ENCODE data around the gene STARD13.

Gene STARD13

DNA sequence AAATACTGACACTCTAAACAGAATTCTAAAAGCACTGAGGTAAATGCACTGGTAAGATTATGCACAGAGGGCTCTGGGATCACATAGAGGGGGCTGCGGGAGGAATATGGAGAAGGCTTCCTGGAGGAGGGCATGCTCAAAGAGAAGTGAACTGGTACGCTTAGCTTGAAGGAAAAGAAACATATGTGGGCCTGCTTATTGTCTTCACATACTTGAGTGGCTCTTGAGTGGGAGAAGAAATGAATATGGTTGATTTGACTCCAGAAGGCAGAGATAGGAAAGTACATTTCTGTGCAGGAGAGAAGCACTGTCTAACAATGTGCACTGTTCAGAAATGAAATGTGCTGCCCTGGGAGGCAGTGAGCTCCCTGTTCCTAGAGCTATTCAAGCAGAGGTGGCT lies 178.2 kb downstream of the STARD13 start:
- no peak for DNase-seq

DNA sequence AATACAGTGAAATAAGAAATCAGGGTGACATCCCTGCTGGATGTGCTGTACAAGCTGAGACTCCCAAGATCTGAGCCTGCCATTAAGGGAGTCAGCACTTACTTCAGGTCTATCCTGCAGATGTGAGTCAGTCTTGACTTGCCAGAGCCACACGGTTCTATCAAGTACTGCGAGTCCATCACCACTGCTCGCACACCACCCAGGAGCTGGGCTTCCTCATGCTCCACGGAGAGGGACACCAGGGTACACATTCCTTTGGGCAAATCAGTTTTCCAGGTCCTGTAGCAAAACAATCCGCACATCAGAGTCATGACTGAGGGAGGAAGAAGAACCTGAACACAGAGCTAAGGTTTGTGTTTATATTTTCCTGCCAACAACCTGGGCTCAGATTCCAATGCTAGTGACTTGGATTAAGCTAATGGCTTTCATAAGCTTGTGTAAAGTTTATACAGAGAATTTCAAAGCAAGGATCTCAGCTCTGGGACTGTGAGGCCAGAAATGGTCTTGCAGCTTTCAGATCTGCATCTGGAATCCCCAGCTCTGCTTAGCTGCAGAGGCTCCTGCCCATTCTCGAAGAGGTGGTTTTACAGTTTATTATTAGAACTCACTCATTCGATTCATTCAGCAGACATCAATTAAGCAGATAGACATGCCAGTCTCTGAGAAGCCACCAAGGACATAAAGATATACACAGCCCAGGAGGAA lies 178.7 kb downstream of the STARD13 start:
- no peak for DNase-seq

DNA sequence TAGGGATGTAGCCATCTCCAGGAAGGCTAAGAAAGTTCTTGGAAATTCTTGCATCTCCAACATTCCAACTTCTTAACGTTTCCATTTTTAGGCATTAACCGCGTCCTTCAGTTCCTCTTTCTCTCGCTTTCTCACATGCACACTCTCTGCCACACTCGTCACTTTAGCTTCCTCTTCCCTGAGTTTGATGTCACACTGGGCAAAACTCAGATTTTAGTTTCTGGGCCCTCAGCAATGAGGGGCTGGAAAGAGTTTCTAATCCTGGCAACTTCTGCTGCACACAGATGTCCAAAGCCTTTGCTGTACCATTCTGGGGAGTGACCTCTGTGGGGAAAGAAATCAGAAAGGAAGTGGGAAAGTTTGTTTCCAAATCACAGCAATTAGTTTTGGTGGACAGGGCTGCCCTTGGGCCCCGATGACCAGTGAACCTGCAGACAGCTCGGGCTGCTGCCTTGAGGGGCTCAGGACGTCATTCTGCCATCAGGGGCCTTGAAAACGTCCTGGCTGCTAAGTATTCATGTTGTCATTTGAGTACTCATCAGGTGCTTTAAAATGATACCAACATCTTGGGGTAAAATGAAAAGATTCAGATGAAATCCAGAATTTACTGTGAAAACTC lies 180.1 kb downstream of the STARD13 start:
- no peak for DNase-seq

DNA sequence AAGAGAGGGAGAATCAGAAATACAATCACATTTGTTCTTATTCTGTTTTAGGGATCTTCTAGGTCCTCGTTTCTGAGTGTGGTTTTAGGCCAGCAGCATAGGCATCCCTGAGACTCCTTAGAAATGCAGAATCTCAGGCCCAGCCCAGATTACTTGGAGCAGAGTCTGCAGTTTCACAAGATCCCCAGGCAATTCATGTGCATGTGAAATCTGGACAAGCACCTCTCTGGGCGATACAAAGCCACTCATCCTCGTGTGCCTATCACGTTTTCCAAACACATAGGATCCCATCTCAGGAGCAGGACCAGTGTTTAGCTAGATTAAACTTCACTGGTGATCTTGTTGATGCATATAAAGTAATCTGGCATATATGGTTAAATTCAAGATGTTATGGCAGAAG lies 182.1 kb downstream of the STARD13 start:
- DNase-seq = no peak

DNA sequence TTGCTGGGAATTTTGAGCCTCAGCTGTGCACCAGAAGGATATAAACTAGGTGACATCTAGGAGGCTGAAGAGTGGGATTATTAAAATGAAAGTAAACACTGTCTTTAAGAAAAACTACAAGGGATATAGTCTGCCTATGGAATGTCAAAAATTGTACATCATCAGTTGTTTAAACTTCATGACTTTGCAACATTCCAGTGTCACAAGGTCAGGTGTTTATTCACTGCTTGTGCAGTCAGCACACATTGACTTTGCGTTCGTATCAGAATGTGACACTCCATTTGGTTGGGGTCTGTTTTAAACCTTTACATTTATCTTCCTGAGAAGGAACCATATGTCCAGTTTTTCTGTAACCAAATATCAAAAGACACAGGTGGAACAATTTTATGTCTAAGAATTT lies 183.7 kb downstream of the STARD13 start:
- DNase-seq = no peak

DNA sequence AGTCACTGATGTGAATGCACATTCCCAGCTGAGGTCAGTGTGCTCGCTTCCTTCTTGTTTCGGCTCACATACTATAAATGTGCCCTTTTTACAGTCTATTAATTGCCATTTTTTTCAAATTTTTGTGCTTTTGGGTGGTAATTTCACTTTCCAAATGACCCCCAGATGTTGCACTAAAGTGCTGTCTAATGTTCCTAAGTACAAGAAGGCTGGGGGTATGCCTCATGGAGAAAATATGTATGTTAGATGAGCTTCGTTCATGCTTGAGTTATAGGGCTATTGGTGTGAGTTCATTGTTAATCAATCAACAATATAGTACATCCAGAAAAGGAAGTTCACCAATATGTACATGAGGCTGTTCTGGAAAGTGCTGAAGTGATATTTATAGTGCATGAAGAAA lies 184.7 kb downstream of the STARD13 start:
- no peak for DNase-seq

DNA sequence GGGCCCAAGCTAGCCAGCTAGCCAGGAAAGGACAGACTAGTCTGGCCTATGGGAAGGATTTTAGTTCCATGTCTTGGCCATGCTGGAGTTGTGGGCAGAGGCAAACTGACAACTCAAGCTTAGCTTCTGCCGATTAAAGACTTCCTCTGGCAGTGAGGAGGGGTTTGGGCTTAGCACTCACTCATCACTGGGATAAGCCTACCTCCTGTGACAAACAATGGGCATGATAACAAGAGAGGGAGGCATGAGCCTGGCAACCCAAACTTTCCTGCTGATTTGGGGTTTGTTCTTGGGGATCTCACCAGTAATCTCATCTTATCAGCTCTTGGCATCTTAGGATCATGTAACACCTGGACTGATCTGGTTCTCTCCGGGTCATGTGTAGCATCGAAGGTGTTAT lies 185.7 kb downstream of the STARD13 start:
- no peak for DNase-seq

DNA sequence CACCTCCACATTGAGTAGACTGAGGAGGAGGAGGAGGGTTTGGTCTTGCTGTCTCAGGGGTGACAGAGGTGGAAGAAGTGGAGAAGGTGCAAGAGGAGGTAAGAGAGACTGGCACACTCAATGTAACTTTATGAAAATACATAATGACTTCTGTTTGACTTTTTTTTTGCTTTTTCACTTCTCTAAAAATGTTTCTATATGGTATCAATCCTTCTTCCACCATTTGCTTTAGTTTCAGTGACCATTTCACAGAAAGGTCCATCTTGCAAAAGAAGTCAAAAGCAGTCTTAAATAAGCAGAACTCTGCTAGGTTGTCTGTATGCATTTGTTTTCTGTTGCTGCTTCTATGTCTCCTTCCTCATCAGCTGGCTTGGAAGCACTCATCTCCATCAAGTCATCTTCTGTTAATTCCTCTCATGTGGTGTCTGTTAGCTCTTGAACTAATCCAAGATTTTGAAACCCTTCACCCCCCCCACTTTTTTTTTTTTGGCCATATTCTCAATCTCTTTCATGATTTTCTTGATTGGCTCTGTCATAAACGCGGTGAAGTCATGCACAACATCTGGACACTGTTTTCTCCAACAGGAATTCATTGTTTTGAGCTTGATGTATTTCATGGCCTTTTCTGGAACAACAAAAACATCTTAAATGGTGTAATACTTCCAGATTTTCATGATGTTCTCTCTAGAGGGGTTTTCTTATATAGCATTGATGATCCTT lies 188.5 kb downstream of the STARD13 start:
- DNase-seq = no peak

DNA sequence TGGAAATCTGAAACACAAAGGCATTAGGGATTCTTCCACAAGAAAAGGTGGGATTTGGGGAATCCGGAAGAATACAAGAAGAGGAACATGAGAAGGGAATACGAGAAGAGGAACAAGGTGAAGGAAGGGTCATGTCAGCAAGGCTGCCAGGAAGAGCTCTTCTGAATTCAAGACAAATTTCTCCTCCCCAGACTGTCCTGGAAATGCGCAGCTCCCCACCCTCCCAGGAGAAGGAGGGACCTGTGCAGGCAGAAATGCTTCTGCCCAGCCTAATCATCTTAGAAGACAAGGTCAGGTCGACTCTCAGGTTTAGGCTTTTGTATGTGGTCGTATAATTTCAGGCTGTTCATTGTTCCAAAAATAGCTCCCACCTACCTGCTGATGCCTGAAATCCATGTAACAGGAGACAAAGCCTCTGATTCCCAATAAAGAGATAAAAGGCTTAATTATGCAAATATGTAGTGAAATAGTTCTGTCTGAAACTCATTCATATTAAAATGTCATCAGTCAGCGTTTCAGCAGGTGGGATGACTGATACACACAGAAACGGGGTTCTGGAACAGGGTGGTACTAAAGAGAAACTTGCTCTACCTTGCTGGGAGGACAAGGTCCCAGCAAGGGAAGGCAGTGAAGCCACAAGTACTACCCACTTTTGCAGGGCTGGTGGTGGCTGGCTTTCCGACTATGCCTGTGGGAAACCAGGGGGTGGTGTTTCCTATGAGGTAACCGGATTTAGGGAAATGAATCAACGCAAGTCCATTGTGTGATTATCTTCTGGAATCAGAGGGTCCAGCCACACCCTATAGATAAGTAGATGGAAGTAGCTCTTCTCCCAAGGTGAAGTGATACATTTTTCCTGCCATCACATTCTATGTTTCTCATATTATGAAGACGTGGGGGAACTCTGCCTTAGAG lies 193.2 kb downstream of the STARD13 start:
- no peak for DNase-seq

DNA sequence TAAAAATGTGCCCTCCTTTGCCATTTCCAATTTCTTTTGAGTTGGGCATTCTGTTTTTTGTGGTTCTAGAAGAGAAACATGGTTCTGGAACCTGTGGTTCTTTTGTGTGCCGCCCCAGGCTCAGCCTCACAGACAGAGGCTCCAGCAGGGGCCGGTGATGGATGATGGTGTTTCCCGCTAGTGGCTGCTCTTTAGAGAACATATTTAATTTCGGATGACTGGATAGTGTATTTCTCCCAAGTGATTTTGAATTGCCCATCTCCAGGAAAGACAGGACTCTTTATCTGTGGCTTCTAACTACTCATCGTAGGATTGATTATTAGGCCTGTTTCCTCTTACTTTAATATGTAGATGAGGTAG lies 194.2 kb downstream of the STARD13 start:
- no peak for DNase-seq

DNA sequence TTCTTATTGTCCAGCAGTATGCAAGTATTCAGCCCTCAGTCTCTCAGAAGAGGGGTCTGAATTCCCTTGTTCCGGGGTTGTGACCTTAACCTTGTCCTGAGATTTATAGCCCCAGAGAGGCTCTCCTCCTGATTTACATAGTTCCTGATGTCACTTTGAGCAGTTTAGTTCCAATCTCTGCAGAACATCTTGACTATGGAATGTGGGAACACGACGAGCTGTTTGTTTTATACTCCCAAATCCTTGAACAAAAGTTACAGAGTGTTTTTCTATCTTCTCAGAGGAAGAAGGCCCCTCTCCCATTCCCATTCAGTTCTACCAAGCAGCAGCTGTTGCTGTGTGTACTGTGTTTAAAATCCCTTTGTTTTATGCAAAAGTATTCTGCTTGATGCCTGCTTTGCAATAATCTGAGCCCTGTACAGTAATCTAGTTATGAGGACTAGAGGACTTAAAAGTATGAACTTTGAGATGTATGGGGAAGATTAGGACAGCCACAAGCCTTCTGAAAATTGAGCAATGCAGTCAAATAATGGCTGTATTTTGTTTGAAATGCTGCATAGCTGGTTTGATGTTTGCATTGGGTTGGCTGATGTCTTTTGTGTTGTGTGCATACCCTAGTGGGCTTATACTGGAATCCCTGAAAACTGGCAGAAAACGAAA lies 194.7 kb downstream of the STARD13 start:
- DNase-seq = no peak

DNA sequence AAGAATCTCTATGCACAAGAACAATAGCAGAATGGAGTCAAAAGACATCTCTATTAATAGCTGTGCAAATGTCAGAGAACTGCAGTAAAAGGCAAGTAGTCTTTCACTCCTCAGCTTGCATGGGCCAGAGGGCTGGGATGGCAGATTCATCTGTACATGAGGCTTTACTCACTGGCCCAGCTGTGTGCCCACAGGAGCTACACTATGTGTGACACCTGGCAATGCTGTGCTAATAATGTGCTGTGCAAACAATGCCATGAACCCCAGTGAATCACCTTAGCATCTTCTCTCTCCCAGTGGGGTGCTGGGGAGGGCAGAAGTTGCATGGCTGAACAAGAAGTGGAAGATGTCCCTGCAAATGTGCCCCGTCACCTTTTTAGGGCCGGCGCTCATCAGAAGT lies 196.2 kb downstream of the STARD13 start:
- DNase-seq = no peak

DNA sequence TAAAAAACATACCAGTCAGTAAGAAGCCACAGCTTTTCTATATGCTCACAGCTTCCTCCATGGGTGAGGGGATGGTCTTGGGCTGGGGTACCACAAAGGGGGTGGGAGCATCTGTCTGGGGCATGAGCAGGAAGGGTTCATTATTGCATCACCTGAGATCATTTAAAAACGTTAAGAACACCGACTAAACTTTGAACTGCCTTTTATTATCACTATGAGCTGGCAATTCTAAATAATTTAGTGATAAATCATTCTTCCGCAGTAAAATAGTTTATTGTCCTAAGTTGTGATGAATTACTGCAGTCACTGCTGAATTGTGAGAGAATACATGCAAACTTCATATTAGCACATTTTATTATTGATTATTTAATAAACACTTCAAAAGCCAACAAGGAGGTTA lies 197.8 kb downstream of the STARD13 start:
- DNase-seq = no peak

DNA sequence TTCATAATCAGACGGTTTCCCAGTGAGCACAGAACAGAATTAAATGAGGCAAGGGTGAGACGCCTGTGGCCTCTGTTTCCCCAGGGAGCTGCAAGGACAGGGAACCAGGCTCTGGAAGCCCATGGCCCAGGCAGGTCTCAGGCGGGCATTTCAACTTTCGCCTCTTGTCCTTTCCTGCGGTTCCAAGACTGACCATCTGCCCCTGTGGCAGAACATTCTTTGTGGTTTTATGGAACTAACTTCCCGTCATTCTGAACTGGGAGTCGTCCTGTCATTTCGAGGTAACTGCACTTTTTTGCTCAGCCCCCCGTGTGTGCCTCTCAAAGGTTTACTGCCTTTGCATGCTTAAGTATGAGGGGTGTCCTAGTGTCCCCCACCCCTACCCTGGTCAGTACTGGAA lies 198.5 kb downstream of the STARD13 start:
- no peak for DNase-seq

DNA sequence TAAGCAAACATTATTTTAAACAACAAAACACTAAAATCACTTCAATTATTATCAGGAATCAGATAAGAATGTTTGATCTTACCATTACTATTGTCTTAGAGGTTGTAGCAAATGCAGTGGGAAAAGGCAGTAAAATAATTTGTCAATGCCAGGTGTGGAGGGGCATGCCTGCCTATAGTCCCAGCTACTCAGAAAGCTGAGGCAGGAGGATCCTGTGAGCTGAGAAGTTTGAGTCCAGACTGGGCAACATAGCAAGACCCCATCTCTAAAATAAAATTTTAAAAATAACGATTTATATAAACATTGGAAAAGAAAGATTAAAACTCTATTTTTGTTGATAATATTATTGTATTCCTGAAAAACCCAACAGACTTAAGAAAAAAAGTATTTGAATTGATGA lies 202.5 kb downstream of the STARD13 start:
- DNase-seq = no peak

DNA sequence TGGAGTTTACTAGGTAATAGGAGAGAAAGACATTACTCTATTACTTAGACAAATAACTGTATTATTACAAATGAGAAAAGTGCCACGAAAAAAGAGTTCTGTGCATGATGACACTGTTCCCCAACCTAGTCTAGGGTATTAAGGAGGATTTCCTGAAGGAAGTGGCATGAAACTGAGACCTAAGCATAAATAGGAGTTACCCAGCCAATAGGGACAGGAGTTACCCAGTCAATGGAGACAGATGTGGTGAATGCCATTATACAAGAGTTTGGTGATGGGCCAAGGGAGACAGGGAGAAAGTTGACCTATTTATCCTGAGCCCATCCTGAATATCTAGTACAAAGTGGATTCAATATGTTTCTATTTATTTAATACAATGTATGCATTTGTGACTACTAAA lies 203.9 kb downstream of the STARD13 start:
- DNase-seq = no peak

DNA sequence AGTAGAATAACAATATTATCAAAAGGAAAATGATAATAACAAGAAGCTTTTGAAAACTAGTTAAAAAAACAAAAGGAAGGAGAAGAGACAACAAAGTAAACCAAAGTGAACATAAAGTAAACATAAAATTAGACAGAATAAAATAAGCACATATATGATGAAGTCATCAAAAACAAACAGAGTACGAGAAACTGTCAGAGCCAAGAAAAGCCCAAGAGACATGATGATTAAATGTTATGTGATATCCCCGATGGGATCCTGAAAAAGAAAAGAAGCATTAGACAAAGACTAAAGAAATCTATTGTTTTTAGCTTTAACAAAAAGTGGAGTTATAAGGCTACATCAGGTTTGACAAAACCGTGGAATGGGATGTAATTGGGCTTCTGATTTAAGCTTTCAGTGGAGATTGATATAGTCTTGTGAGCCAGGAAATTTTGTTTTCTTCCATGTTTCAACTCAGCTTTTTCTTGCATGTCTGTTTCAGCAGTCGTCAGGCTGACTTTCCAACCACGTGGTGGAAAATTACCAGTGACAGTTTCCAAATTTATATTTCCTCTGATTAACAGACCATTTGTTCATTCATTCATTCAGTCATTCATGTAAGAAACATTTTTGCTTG lies 204.5 kb downstream of the STARD13 start:
- DNase-seq = no peak

DNA sequence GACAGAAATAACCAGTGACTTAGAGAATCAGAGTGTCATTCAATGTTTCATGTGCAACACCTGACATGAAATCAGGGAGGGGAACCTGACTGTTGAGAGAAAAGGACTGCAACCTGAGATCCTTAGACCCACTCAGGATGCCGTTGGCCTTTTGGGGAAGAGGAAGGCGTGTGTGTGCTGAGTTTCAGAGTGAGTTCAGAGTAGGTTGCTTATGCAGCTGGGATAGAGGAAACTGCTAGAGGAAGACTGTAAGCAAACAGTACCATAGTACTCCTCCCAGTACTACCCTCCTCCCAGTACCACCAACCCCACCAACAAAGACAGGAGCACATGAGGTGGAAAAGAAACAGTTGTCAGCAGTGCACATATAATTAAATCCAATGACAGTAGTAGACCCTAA lies 205.6 kb downstream of the STARD13 start:
- no peak for DNase-seq

DNA sequence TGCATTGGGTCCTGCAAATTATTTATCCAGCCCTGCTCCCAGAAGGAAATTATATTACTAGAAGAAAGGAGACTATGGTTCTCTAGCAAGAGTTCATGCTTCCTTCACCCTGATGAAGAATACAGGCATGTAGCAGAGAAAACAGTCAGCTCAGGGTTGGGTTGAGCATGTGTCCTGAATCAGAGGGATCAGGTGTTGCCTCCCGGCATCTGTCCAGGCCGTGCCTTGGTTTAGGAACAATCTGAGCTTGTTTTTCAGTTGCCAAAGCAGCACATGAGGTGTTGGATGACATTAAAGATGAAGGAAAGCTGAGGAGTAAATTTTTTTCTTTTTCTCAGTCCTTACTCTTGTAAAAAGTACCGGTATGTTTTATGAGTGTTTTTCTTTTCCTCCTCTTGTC lies 207.3 kb downstream of the STARD13 start:
- no peak for DNase-seq

DNA sequence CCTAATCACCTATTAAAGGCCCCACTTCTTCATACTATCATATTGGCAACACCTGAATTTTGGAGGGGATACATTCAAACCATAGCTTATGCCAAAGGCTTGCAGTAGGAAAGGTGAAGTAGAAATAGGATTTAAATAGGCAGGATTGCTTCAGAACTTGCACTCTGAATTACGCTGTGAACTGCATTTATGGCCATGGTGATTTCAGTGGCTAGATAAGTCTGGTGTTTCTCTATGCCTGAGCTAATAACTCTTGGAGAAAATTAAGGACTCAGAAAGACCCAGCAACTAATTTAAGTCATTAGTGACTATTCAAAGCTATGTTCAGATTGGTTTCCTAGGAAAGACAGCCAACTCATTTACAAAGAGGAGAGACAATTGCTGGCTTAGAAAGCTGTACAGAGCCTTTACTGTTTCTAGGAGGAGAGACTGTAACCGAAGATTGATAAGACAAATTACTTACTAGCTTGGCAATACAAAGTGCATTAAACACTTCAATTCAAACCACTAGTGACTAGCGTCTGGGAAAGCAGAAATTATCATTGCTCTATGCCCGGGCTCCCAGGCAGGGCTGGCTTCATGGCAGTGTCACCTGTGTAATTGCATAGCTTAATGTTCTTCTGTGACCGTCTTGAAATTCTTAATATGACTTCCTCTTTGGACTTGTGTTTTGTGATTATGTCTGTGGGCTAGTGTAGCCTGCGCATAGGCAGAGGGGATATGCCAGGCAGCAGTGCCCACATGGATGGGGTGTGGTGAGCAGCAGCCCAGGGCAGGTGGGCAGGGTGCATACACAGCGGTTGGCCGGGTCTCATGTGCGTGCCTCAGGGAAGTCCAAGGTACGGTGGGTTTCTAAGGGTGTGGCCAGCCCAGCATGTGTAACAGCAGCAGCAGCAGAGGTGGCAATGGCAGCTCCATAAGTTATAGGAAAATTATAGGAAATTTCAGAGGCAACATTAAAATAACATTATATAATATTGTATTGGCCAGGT lies 209.3 kb downstream of the STARD13 start:
- DNase-seq = no peak

DNA sequence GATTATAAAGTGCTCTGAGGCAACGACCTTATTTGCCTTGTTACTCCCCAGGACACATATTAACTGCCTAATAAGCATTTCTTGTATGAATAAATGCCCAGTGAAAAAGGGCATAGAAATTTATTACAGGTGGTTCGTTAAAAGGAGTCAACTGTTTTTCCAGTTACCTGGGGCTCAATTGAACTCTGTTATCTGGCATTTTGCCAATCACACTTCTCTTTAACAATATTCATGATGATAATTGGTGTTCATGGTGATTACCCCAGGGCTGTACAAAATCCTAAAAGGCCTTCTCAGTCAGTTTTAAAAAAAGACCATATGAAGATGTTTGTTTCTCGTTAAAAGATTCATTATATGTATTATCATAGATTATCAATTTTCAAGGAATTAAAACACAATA lies 212.2 kb downstream of the STARD13 start:
- no peak for DNase-seq
